Measurements from ENCODE around the gene PHACTR3. TPM values are rescaled to one million over a fixed set of nuclear protein-coding genes. Genes with fewer than 3 reads are reported as not detected.

The PHACTR3 gene
- total RNA-seq, 1 experiment from 2014 or later: not detected

DNA sequence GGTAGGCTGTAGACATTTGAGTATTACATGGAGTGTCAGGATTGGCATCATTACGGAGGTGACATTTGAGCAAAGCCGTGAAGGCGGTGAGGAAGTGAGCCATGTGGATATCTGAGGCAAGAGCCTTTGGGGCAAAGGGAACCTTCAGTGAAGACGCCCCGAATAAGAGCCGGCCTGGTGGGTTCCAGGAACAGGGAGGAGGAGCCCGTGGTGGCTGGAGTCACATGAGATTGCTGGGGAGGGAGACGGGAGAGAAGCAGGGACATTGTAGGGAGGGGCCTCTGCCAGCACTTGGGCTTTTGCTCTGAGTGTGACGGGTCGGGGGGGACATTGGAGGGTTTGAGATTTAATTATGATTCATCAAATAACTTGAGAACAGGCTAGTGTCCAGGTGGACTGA, 78.3 kb downstream of the PHACTR3 start:
- intact Hi-C loops (cut with micrococcal nuclease): no loop called here
- POLR2A ChIA-PET: no interaction called here
- TF ChIP-seq CEBPB (IDR thresholded peaks at IDR 0.05; ENCODE audit: low read depth) (no peak), ZFX (IDR thresholded peaks at IDR 0.05) (no peak), SRF (IDR thresholded peaks at IDR 0.05; ENCODE audit: low read depth) (no peak), EGR1 (IDR thresholded peaks at IDR 0.05; ENCODE audit: low read depth) (no peak), CBX3 (IDR thresholded peaks at IDR 0.05; ENCODE audit: low read depth) (no peak), ZNF274 (IDR thresholded peaks at IDR 0.05; ENCODE audit: low read depth, low read length) (no peak)
- Histone ChIP-seq H3K4me2 (ENCODE audit: low read length) (no peak overlapping the region), H3K9ac (ENCODE audit: low read length) (no peak overlapping the region), H3K36me3 (ENCODE audit: control insufficient read depth in 1 of 2, insufficient read depth in 2 of 2, low read length in 2 of 2) (no peaks in the 10 kb centered on the region), H3K4me1 (ENCODE audit: control insufficient read depth in 1 of 2, insufficient read depth in 2 of 2, low read length in 2 of 2) (no peaks in the 10 kb centered on the region), H3K9me3 (ENCODE audit: control insufficient read depth in 1 of 2, insufficient read depth in 1 of 2, low read depth in 1 of 2, low read length in 2 of 2) (peaks cover 0 to 4% of the 10 kb centered on the region in 2 experiments; a peak in 1 of 4 replicates), H3K4me3 (replicated peaks in 1 of 2; ENCODE audit: low read depth in 1 of 2, low read length in 2 of 2) (no peak overlapping the region), H3K27ac (ENCODE audit: low read depth, low read length) (no peak overlapping the region), H3K79me2 (ENCODE audit: insufficient read depth, low read length) (no peaks in the 10 kb centered on the region), H3K9me2 (ENCODE audit: insufficient read depth) (no peaks in the 10 kb centered on the region), H3K27me3 (ENCODE audit: insufficient read depth, low read length) (peaks cover 45% of the 10 kb centered on the region), H2AFZ (ENCODE audit: low read depth, low read length, poor library complexity, severe bottlenecking) (no peak overlapping the region), H4K20me1 (ENCODE audit: insufficient read depth) (no peaks in the 10 kb centered on the region)
- ATAC-seq: no peak
- no TSS peak for BruUV-seq (replicated peaks)
- RAD21 ChIA-PET (ENCODE audit: low non-redundant PET in 1 of 2, low total read pairs in 2 of 2, uncharacterized antibody in 2 of 2, unreplicated experiment in 2 of 2): no interaction called here
- CTCF ChIA-PET: no interaction called here
- DNase-seq (ENCODE audit: low read depth, low spot score): no peak

DNA sequence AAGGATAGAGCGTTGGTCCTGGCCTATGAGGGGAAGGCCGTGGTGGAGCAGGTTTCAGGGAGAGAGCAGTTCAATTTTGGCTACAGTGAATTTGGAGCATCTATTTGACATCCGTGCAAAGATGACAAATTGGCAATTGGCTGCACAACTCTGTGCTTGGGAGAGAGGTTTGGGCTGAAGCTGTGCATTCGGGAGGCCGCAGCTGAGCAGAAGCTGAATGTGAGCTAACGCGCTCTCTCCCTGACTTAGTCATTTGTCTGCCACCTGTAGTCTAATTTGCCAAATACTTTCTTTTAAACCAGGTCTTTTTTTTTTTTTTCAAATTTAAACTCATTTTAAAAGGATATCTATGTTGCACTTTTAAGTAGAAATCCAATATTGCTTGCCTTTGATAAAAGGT, 78.8 kb downstream of the PHACTR3 start:
- Histone ChIP-seq H3K9ac (ENCODE audit: low read length) (no peak overlapping the region), H3K36me3 (ENCODE audit: control insufficient read depth in 1 of 2, insufficient read depth in 2 of 2, low read length in 2 of 2) (no peaks in the 10 kb centered on the region), H3K4me2 (ENCODE audit: low read length) (no peak overlapping the region), H3K79me2 (ENCODE audit: insufficient read depth, low read length) (no peaks in the 10 kb centered on the region), H3K27ac (ENCODE audit: low read depth, low read length) (no peak overlapping the region), H4K20me1 (ENCODE audit: insufficient read depth) (no peaks in the 10 kb centered on the region), H3K9me3 (ENCODE audit: control insufficient read depth in 1 of 2, insufficient read depth in 1 of 2, low read depth in 1 of 2, low read length in 2 of 2) (peaks cover 0 to 4% of the 10 kb centered on the region in 2 experiments; a peak in 1 of 4 replicates), H2AFZ (ENCODE audit: low read depth, low read length, poor library complexity, severe bottlenecking) (no peak overlapping the region), H3K4me3 (replicated peaks in 1 of 2; ENCODE audit: low read depth in 1 of 2, low read length in 2 of 2) (no peak overlapping the region), H3K4me1 (ENCODE audit: control insufficient read depth in 1 of 2, insufficient read depth in 2 of 2, low read length in 2 of 2) (no peaks in the 10 kb centered on the region), H3K27me3 (ENCODE audit: insufficient read depth, low read length) (peaks cover 44% of the 10 kb centered on the region), H3K9me2 (ENCODE audit: insufficient read depth) (no peaks in the 10 kb centered on the region)
- intact Hi-C loops (cut with micrococcal nuclease): no loop called here
- CTCF ChIA-PET: no interaction called here
- BruUV-seq (replicated peaks): no TSS peak
- DNase-seq (ENCODE audit: low read depth, low spot score) (no peak), ATAC-seq (no peak)
- RAD21 ChIA-PET (ENCODE audit: low non-redundant PET in 1 of 2, low total read pairs in 2 of 2, uncharacterized antibody in 2 of 2, unreplicated experiment in 2 of 2): no interaction called here
- POLR2A ChIA-PET: no interaction called here
- TF ChIP-seq, protein P1, sequence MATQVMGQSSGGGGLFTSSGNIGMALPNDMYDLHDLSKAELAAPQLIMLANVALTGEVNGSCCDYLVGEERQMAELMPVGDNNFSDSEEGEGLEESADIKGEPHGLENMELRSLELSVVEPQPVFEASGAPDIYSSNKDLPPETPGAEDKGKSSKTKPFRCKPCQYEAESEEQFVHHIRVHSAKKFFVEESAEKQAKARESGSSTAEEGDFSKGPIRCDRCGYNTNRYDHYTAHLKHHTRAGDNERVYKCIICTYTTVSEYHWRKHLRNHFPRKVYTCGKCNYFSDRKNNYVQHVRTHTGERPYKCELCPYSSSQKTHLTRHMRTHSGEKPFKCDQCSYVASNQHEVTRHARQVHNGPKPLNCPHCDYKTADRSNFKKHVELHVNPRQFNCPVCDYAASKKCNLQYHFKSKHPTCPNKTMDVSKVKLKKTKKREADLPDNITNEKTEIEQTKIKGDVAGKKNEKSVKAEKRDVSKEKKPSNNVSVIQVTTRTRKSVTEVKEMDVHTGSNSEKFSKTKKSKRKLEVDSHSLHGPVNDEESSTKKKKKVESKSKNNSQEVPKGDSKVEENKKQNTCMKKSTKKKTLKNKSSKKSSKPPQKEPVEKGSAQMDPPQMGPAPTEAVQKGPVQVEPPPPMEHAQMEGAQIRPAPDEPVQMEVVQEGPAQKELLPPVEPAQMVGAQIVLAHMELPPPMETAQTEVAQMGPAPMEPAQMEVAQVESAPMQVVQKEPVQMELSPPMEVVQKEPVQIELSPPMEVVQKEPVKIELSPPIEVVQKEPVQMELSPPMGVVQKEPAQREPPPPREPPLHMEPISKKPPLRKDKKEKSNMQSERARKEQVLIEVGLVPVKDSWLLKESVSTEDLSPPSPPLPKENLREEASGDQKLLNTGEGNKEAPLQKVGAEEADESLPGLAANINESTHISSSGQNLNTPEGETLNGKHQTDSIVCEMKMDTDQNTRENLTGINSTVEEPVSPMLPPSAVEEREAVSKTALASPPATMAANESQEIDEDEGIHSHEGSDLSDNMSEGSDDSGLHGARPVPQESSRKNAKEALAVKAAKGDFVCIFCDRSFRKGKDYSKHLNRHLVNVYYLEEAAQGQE (IDR thresholded peaks at IDR 0.05; ENCODE audit: low read depth): no peak
- TF ChIP-seq, protein P2, sequence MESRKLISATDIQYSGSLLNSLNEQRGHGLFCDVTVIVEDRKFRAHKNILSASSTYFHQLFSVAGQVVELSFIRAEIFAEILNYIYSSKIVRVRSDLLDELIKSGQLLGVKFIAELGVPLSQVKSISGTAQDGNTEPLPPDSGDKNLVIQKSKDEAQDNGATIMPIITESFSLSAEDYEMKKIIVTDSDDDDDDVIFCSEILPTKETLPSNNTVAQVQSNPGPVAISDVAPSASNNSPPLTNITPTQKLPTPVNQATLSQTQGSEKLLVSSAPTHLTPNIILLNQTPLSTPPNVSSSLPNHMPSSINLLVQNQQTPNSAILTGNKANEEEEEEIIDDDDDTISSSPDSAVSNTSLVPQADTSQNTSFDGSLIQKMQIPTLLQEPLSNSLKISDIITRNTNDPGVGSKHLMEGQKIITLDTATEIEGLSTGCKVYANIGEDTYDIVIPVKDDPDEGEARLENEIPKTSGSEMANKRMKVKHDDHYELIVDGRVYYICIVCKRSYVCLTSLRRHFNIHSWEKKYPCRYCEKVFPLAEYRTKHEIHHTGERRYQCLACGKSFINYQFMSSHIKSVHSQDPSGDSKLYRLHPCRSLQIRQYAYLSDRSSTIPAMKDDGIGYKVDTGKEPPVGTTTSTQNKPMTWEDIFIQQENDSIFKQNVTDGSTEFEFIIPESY (IDR thresholded peaks at IDR 0.05; ENCODE audit: extremely low read depth, insufficient replicate concordance, low read length): no peak
- no peak for TF ChIP-seq YY1 (IDR thresholded peaks at IDR 0.05; ENCODE audit: extremely low read depth, insufficient replicate concordance, low read depth, low read length)
- TF ChIP-seq POLR2AphosphoS5 (IDR thresholded peaks at IDR 0.05; ENCODE audit: low read depth, low read length): no peak
- TF ChIP-seq SRF (IDR thresholded peaks at IDR 0.05; ENCODE audit: low read depth): no peak
- TF ChIP-seq, protein P3, sequence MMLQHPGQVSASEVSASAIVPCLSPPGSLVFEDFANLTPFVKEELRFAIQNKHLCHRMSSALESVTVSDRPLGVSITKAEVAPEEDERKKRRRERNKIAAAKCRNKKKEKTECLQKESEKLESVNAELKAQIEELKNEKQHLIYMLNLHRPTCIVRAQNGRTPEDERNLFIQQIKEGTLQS (IDR thresholded peaks at IDR 0.05): no peak
- TF ChIP-seq JUND (IDR thresholded peaks at IDR 0.05): no peak
- TF ChIP-seq ZNF274 (IDR thresholded peaks at IDR 0.05; ENCODE audit: low read depth, low read length): no peak
- TF ChIP-seq, protein P4, sequence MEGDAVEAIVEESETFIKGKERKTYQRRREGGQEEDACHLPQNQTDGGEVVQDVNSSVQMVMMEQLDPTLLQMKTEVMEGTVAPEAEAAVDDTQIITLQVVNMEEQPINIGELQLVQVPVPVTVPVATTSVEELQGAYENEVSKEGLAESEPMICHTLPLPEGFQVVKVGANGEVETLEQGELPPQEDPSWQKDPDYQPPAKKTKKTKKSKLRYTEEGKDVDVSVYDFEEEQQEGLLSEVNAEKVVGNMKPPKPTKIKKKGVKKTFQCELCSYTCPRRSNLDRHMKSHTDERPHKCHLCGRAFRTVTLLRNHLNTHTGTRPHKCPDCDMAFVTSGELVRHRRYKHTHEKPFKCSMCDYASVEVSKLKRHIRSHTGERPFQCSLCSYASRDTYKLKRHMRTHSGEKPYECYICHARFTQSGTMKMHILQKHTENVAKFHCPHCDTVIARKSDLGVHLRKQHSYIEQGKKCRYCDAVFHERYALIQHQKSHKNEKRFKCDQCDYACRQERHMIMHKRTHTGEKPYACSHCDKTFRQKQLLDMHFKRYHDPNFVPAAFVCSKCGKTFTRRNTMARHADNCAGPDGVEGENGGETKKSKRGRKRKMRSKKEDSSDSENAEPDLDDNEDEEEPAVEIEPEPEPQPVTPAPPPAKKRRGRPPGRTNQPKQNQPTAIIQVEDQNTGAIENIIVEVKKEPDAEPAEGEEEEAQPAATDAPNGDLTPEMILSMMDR (IDR thresholded peaks at IDR 0.05 in 2 of 3, conservative IDR thresholded peaks at IDR 0.05 in 1 of 3; ENCODE audit: borderline replicate concordance in 1 of 3, insufficient read depth in 1 of 3, low read depth in 2 of 3, low read length in 2 of 3): no peak

Data from HCT116 (cell line).